Measurements from ENCODE around the gene ETV7. TPM values are rescaled to one million over a fixed set of nuclear protein-coding genes. Genes with fewer than 3 reads are reported as not detected.

ETV7 gene
- total and polyA plus RNA-seq, 4 donors: 0.17 to 0.84 (median 0.36) TPM

DNA sequence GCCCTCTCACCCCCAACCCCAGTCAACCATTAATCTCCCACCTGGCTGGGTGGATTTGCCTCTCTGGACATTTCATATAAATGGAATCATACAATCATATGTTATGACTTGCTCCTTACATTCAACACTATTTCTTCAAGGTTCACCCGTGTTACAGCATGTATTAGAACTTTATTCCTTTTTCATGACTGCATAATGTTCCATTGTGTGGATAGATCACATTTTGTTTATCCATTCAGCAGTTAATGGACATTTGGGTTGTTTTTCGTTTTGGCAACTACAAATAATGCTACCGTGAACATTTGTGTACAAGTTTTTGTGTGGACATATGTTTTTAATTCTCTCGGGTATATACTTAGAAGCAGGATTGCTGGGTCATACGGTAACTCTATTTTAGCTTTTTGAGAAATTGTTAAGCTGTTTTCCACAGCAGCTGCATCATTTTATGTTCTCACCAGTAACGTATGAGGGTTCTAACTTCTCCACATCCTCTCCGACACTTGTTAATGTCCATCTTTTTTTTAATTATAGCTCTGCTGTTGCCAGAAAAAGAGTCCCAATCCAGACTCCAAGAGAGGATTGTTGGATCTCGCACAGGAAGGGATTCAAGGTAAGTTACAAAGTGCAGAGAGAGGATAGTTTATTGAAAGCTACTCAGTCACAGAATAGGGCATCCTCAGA lies 34.9 kb downstream of the ETV7 start:
- Histone ChIP-seq H3K27ac (ENCODE audit: low read depth in 1 of 2, low read length in 2 of 2) (no peak overlapping the region), H3K27me3 (ENCODE audit: control insufficient read depth in 4 of 4, insufficient read depth in 4 of 4, low read length in 3 of 4) (no peaks in the 10 kb centered on the region), H3K4me3 (ENCODE audit: low read depth in 1 of 3, low read length in 3 of 3) (no peak overlapping the region), H3K4me1 (ENCODE audit: control insufficient read depth in 4 of 4, insufficient read depth in 4 of 4, low read length in 3 of 4) (no peaks in the 10 kb centered on the region), H3K9ac (ENCODE audit: low read depth in 1 of 2, low read length in 2 of 2) (no peak overlapping the region), H3K9me3 (ENCODE audit: control insufficient read depth in 4 of 4, low read length in 3 of 4) (no peaks in the 10 kb centered on the region), H3K36me3 (ENCODE audit: control insufficient read depth in 4 of 4, insufficient read depth in 3 of 4, low read depth in 1 of 4, low read length in 3 of 4) (no peaks in the 10 kb centered on the region)
- TF ChIP-seq JUND (IDR thresholded peaks at IDR 0.05) (no peak), RAD21 (IDR thresholded peaks at IDR 0.05) (no peak), RXRA (IDR thresholded peaks at IDR 0.05) (no peak), SP1 (IDR thresholded peaks at IDR 0.05) (no peak), HNF4A (conservative IDR thresholded peaks at IDR 0.05) (no peak), HNF4G (IDR thresholded peaks at IDR 0.05) (no peak), NR2F2 (IDR thresholded peaks at IDR 0.05) (no peak), GABPA (IDR thresholded peaks at IDR 0.05 in 1 of 2, conservative IDR thresholded peaks at IDR 0.05 in 1 of 2) (no peak), FOXA1 (IDR thresholded peaks at IDR 0.05) (no peak), FOXA2 (IDR thresholded peaks at IDR 0.05) (no peak), EGR1 (IDR thresholded peaks at IDR 0.05; ENCODE audit: low read depth in 2 of 2) (no peak), TAF1 (conservative IDR thresholded peaks at IDR 0.05) (no peak), YY1 (IDR thresholded peaks at IDR 0.05) (no peak)
- TF ChIP-seq, protein P1, sequence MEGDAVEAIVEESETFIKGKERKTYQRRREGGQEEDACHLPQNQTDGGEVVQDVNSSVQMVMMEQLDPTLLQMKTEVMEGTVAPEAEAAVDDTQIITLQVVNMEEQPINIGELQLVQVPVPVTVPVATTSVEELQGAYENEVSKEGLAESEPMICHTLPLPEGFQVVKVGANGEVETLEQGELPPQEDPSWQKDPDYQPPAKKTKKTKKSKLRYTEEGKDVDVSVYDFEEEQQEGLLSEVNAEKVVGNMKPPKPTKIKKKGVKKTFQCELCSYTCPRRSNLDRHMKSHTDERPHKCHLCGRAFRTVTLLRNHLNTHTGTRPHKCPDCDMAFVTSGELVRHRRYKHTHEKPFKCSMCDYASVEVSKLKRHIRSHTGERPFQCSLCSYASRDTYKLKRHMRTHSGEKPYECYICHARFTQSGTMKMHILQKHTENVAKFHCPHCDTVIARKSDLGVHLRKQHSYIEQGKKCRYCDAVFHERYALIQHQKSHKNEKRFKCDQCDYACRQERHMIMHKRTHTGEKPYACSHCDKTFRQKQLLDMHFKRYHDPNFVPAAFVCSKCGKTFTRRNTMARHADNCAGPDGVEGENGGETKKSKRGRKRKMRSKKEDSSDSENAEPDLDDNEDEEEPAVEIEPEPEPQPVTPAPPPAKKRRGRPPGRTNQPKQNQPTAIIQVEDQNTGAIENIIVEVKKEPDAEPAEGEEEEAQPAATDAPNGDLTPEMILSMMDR (IDR thresholded peaks at IDR 0.05; ENCODE audit: low read depth, low read length, missing input control): no peak
- TF ChIP-seq, protein P2, sequence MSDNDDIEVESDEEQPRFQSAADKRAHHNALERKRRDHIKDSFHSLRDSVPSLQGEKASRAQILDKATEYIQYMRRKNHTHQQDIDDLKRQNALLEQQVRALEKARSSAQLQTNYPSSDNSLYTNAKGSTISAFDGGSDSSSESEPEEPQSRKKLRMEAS (IDR thresholded peaks at IDR 0.05): no peak
- WGBS: 87% methylated on average over 8 of the region's 8 CpGs
- DNase-seq (ENCODE audit: low spot score): no peak

DNA sequence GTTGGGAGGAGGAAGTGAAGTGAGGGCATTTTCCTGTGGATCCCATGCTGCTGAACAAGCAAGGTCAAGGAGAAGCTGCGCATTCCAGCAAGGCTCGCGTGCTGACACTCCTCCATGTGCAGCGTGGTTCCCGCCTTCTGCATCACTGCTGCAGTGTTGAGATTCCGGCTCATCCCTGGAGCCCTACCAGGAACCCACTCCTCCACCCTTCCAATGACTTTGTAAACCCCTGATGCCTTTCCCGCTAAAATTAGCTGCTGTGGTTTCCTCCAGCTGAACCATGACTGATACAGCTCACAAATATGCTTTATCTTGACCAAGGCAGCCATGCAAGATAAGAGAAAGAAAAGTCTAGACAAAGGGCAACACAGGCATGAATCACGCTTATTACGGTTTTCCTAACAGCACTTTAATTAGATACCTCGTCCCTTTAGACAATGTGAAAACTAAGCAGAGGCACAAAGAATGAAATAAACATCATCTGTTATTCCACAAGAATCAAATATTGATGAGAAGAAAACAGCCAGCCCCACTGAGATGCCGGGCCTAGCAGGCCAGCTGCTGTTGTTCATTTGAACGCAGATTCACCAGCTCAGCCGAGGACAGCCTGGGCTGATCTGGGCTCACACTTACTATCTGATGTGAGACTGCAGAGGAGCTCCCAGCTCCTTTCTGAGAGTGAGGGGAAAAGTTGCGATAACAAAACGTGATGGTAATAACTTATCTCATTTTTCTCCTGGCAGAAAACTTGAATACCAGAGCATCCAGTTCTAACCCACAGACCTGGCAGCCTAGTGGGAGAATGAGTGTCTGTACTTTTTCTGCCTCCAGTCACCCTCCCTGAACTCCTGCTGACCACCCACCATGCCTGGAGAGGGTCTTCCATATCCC lies 36.5 kb downstream of the ETV7 start:
- H3K27me3 ChIP-seq (ENCODE audit: control insufficient read depth in 4 of 4, insufficient read depth in 4 of 4, low read length in 3 of 4): no peaks in the 10 kb centered on the region
- DNase-seq (ENCODE audit: low spot score): no peak
- H3K4me3 ChIP-seq (ENCODE audit: low read depth in 1 of 3, low read length in 3 of 3): no peak overlapping the region
- peak overlapping the region in 1 of 2 donors; percentile 18 for H3K27ac ChIP-seq (ENCODE audit: low read depth in 1 of 2, low read length in 2 of 2)
- no peak overlapping the region for H3K9ac ChIP-seq (ENCODE audit: low read depth in 1 of 2, low read length in 2 of 2)
- H3K36me3 ChIP-seq (ENCODE audit: control insufficient read depth in 4 of 4, insufficient read depth in 3 of 4, low read depth in 1 of 4, low read length in 3 of 4): no peaks in the 10 kb centered on the region
- no peaks in the 10 kb centered on the region for H3K9me3 ChIP-seq (ENCODE audit: control insufficient read depth in 4 of 4, low read length in 3 of 4)
- TF ChIP-seq RXRA (IDR thresholded peaks at IDR 0.05) (no peak), HNF4G (IDR thresholded peaks at IDR 0.05) (no peak), SP1 (IDR thresholded peaks at IDR 0.05) (no peak), JUND (IDR thresholded peaks at IDR 0.05) (no peak), FOXA1 (IDR thresholded peaks at IDR 0.05) (no peak), GABPA (IDR thresholded peaks at IDR 0.05 in 1 of 2, conservative IDR thresholded peaks at IDR 0.05 in 1 of 2) (no peak), TAF1 (conservative IDR thresholded peaks at IDR 0.05) (no peak)
- TF ChIP-seq, protein P3, sequence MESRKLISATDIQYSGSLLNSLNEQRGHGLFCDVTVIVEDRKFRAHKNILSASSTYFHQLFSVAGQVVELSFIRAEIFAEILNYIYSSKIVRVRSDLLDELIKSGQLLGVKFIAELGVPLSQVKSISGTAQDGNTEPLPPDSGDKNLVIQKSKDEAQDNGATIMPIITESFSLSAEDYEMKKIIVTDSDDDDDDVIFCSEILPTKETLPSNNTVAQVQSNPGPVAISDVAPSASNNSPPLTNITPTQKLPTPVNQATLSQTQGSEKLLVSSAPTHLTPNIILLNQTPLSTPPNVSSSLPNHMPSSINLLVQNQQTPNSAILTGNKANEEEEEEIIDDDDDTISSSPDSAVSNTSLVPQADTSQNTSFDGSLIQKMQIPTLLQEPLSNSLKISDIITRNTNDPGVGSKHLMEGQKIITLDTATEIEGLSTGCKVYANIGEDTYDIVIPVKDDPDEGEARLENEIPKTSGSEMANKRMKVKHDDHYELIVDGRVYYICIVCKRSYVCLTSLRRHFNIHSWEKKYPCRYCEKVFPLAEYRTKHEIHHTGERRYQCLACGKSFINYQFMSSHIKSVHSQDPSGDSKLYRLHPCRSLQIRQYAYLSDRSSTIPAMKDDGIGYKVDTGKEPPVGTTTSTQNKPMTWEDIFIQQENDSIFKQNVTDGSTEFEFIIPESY (IDR thresholded peaks at IDR 0.05): no peak
- WGBS: 75% methylated on average over 15 of the region's 15 CpGs
- no peaks in the 10 kb centered on the region for H3K4me1 ChIP-seq (ENCODE audit: control insufficient read depth in 4 of 4, insufficient read depth in 4 of 4, low read length in 3 of 4)

All from liver (tissue), 9 donors.